ENCODE data around the gene PCMT1. TPM values are rescaled to one million over a fixed set of nuclear protein-coding genes. Genes with fewer than 3 reads are reported as not detected.
"Not testable (repeated sequence)": the region's sequence is repeated elsewhere in the genome, so short reads cannot be mapped to it uniquely, and the experiment has no call there.

Gene PCMT1
- total and polyA plus RNA-seq, 2 of the 4 experiments (the other 2 are of a cell fraction), result 101 to 109 TPM

GRCh38 chr6:149745252-149745651, 4.3 kb upstream of the PCMT1 start:
- CTCF ChIA-PET; H2AFZ ChIP-seq (replicated peaks; ENCODE audit: low read length, poor library complexity): not testable (repeated sequence)

More at GRCh38 chr6:149745252-149745651, 4.3 kb upstream of the PCMT1 start:
- H3K9ac ChIP-seq (ENCODE audit: low read depth, low read length); dilution Hi-C loops (cut with HindIII; ENCODE audit: low sequenced_read_pairs, unreplicated experiment); H2AK9ac ChIP-seq (replicated peaks; ENCODE audit: low read depth, low read length, poor library complexity); H3K18ac ChIP-seq (ENCODE audit: low read depth, low read length); H4K5ac ChIP-seq (ENCODE audit: low read depth, low read length); H4K8ac ChIP-seq (ENCODE audit: low read depth in 2 of 2, low read length in 2 of 2); DNase-seq; H3K9me3 ChIP-seq (ENCODE audit: control insufficient read depth, insufficient read depth, low read length); H4K20me1 ChIP-seq (ENCODE audit: insufficient read depth, low read length); intact Hi-C loops (cut with micrococcal nuclease); ATAC-seq (ENCODE audit: low read depth); H2BK5ac ChIP-seq (ENCODE audit: low read depth, low read length, poor library complexity, severe bottlenecking); H2BK15ac ChIP-seq (ENCODE audit: low read depth, low read length); H3K27ac ChIP-seq (ENCODE audit: insufficient read depth, low read length); H3K56ac ChIP-seq (ENCODE audit: extremely low read depth, insufficient read depth, low read length); POLR2A ChIA-PET (ENCODE audit: unreplicated experiment); H4K91ac ChIP-seq (ENCODE audit: insufficient read depth, low read depth, low read length); BruUV-seq (replicated peaks); H2AK5ac ChIP-seq (ENCODE audit: low read depth, low read length); in situ Hi-C loops (cut with MboI; ENCODE audit: low sequenced_read_pairs); H2BK120ac ChIP-seq (ENCODE audit: low read depth, low read length); H3K9me1 ChIP-seq (ENCODE audit: insufficient read depth, low read length); H3K14ac ChIP-seq (replicated peaks; ENCODE audit: low read depth, low read length); H3K4ac ChIP-seq (ENCODE audit: low read depth, low read length); H3K4me3 ChIP-seq (ENCODE audit: insufficient read depth, low read depth, low read length); H3K4me1 ChIP-seq (ENCODE audit: control insufficient read depth, insufficient read depth, low read length); H3K23ac ChIP-seq (ENCODE audit: low read depth, low read length); H2BK20ac ChIP-seq (ENCODE audit: low read depth, low read length); H3K27me3 ChIP-seq (ENCODE audit: control insufficient read depth, insufficient read depth, low read length): not testable (repeated sequence)
- Histone ChIP-seq H3K79me1 (ENCODE audit: low read depth in 1 of 2, low read length in 2 of 2) (peaks cover 4 to 22% of the 10 kb centered on the region in 2 experiments; a peak in 3 of 4 replicates), H3K4me2 (ENCODE audit: low read depth, low read length) (peak overlapping the region; percentile 77; the same call in 1 of the 2 replicates), H3K36me3 (ENCODE audit: control insufficient read depth, insufficient read depth, low read length) (peaks cover 11% of the 10 kb centered on the region)
- no CpG with 5 or more reads among the region's 10 CpGs for WGBS, 2 experiments (ENCODE audit: extremely low coverage in 2 of 2, insufficient read length in 1 of 2)
